ENCODE results near the gene POLA2. TPM values are rescaled to one million over a fixed set of nuclear protein-coding genes. Genes with fewer than 3 reads are reported as not detected.

The POLA2 gene
- total and polyA plus RNA-seq, 4 donors: 1.5 to 6.1 (median 3.2) TPM

GRCh38 chr11:65251476-65251875 is 10.3 kb upstream of the POLA2 start:
- no peak for TF ChIP-seq EGR1 (IDR thresholded peaks at IDR 0.05; ENCODE audit: low read depth in 2 of 2)
- no peak for TF ChIP-seq FOXA2 (IDR thresholded peaks at IDR 0.05)
- TF ChIP-seq SP1 (IDR thresholded peaks at IDR 0.05): no peak
- TF ChIP-seq FOXA1 (IDR thresholded peaks at IDR 0.05): no peak
- TF ChIP-seq ZBTB33 (IDR thresholded peaks at IDR 0.05): no peak
- no peak for TF ChIP-seq HNF4A (conservative IDR thresholded peaks at IDR 0.05)
- no peak for TF ChIP-seq GABPA (IDR thresholded peaks at IDR 0.05 in 1 of 2, conservative IDR thresholded peaks at IDR 0.05 in 1 of 2)
- no peak for TF ChIP-seq JUND (IDR thresholded peaks at IDR 0.05)
- no peak for TF ChIP-seq CTCF (IDR thresholded peaks at IDR 0.05; ENCODE audit: low read depth, low read length, missing input control)
- TF ChIP-seq REST (IDR thresholded peaks at IDR 0.05): no peak
- H3K9ac ChIP-seq (ENCODE audit: low read depth in 1 of 2, low read length in 2 of 2): no peak overlapping the region
- 91% methylated on average over 9 of the region's 9 CpGs for WGBS
- no peak overlapping the region for H3K4me3 ChIP-seq (ENCODE audit: low read depth in 1 of 3, low read length in 3 of 3)
- H3K36me3 ChIP-seq (ENCODE audit: control insufficient read depth in 4 of 4, insufficient read depth in 3 of 4, low read depth in 1 of 4, low read length in 3 of 4): no peaks in the 10 kb centered on the region
- no peak overlapping the region for H3K27ac ChIP-seq (ENCODE audit: low read depth in 1 of 2, low read length in 2 of 2)
- DNase-seq (ENCODE audit: low spot score): no peak
- peaks cover 0 to 7% (median 0%) of the 10 kb centered on the region in 4 donors for H3K4me1 ChIP-seq (ENCODE audit: control insufficient read depth in 4 of 4, insufficient read depth in 4 of 4, low read length in 3 of 4)
- no peaks in the 10 kb centered on the region for H3K27me3 ChIP-seq (ENCODE audit: control insufficient read depth in 4 of 4, insufficient read depth in 4 of 4, low read length in 3 of 4)
- no peaks in the 10 kb centered on the region for H3K9me3 ChIP-seq (ENCODE audit: control insufficient read depth in 4 of 4, low read length in 3 of 4)

- TF ChIP-seq NR2F2 (IDR thresholded peaks at IDR 0.05) (no peak), ATF3 (IDR thresholded peaks at IDR 0.05) (no peak), TAF1 (conservative IDR thresholded peaks at IDR 0.05) (no peak), FOXA1 (IDR thresholded peaks at IDR 0.05) (no peak), JUND (IDR thresholded peaks at IDR 0.05) (no peak), RAD21 (IDR thresholded peaks at IDR 0.05) (no peak)
- H3K27me3 ChIP-seq (ENCODE audit: control insufficient read depth in 4 of 4, insufficient read depth in 4 of 4, low read length in 3 of 4): no peaks in the 10 kb centered on the region
- no peak overlapping the region for H3K27ac ChIP-seq (ENCODE audit: low read depth in 1 of 2, low read length in 2 of 2)
- whole genome bisulfite sequencing: 83% methylated on average over 6 of the region's 6 CpGs
- no peak overlapping the region for H3K9ac ChIP-seq (ENCODE audit: low read depth in 1 of 2, low read length in 2 of 2)
- H3K9me3 ChIP-seq (ENCODE audit: control insufficient read depth in 4 of 4, low read length in 3 of 4): no peaks in the 10 kb centered on the region
- H3K4me3 ChIP-seq (ENCODE audit: low read depth in 1 of 3, low read length in 3 of 3): no peak overlapping the region
- peaks cover 0 to 7% (median 0%) of the 10 kb centered on the region in 4 donors for H3K4me1 ChIP-seq (ENCODE audit: control insufficient read depth in 4 of 4, insufficient read depth in 4 of 4, low read length in 3 of 4)
- no peak for DNase-seq (ENCODE audit: low spot score)
- H3K36me3 ChIP-seq (ENCODE audit: control insufficient read depth in 4 of 4, insufficient read depth in 3 of 4, low read depth in 1 of 4, low read length in 3 of 4): no peaks in the 10 kb centered on the region
Observed at GRCh38 chr11:65254724-65255123, 7.0 kb upstream of the POLA2 start.
